Sciatic nerve (tissue), 2 donors: Measurements from ENCODE around the gene B3GNT5. TPM values are rescaled to one million over a fixed set of nuclear protein-coding genes. Genes with fewer than 3 reads are reported as not detected.
A peak's percentile ranks its signal among the peaks of the same experiment; 100 is the strongest.

ENCODE experiments used
- ATAC-seq: fragments of 200-7000 bp; cut with Tn5 transposase; one replicate; pipeline ENCODE4 v1.9.1; 2020; ENCODE audit warnings: mild to moderate bottlenecking, moderate library complexity
- DNase-seq: peaks from one replicate; pipeline ENCODE4 v3.0.0-alpha.2; 2020; ENCODE audit warnings: low spot score
- intact Hi-C: fragments of 100-400 bp; cut with DNase I; formaldehyde crosslinking; loops from one replicate; pipeline ENCODE4 v1.14.2; 2022
- total RNA-seq: library from RNA; stranded (reverse); fragmentation: NEBNext Ultra II Directional; extraction: Animal tissue kit (Norgen Biotek cat#: 25700); gene quantifications from one replicate; pipeline ENCODE4 v1.2.1, GENCODE V29; 2021
- donor health status: DM: no; HTN: no; CAD: no.
- donor health status: DM: no; HTN: no; CAD: no.

B3GNT5 gene
- total RNA-seq = 30.3 TPM

- ATAC-seq (peak; percentile 47), DNase-seq (no peak)
- intact Hi-C loops = no loop called here
These were observed at the start of gene B3GNT5 for GRCh38 chr3:183252973-183253527. Gene B3GNT5, plus strand, starts transcription at chr3:183253253. Its CDS starts 16,546 bp downstream, at chr3:183269799.

- no peak for ATAC-seq
- intact Hi-C loops = no loop called here
- no peak for DNase-seq
These were observed 49.4 kb upstream of the B3GNT5 start for GRCh38 chr3:183203670-183204069.

GRCh38 chr3:183208260-183208659 is 44.8 kb upstream of the B3GNT5 start:
- no peak for ATAC-seq
- intact Hi-C loops = no loop called here
- DNase-seq = no peak

- DNase-seq (no peak), ATAC-seq (no peak)
- intact Hi-C loops = no loop called here
These were observed 44.3 kb upstream of the B3GNT5 start for GRCh38 chr3:183208800-183209199.

- peak; percentile 47 for ATAC-seq
- intact Hi-C loops = no loop called here
- DNase-seq = no peak
These were observed 42.7 kb upstream of the B3GNT5 start for GRCh38 chr3:183210341-183210740.

- DNase-seq (no peak), ATAC-seq (peak; percentile 79)
- intact Hi-C loops = no loop called here
These were observed 42.2 kb upstream of the B3GNT5 start for GRCh38 chr3:183210862-183211341.

GRCh38 chr3:183211352-183211751 is 41.7 kb upstream of the B3GNT5 start:
- intact Hi-C loops = no loop called here
- DNase-seq (no peak), ATAC-seq (peak; percentile 75)

GRCh38 chr3:183212096-183212495 is 41.0 kb upstream of the B3GNT5 start:
- intact Hi-C loops = no loop called here
- DNase-seq = no peak
- no peak for ATAC-seq

GRCh38 chr3:183212565-183212964 is 40.5 kb upstream of the B3GNT5 start:
- DNase-seq (no peak), ATAC-seq (peak; percentile 83)
- intact Hi-C loops = no loop called here

GRCh38 chr3:183213415-183214276 is 39.4 kb upstream of the B3GNT5 start:
- ATAC-seq (no peak), DNase-seq (no peak)
- intact Hi-C loops = no loop called here

GRCh38 chr3:183214277-183214612 is 38.8 kb upstream of the B3GNT5 start:
- intact Hi-C loops = no loop called here
- no peak for ATAC-seq
- DNase-seq = no peak

GRCh38 chr3:183215591-183216202 is 37.4 kb upstream of the B3GNT5 start:
- ATAC-seq (no peak), DNase-seq (no peak)
- intact Hi-C loops = no loop called here

- intact Hi-C loops = no loop called here
- ATAC-seq (no peak), DNase-seq (no peak)
These were observed 35.3 kb upstream of the B3GNT5 start for GRCh38 chr3:183217548-183218332.

- DNase-seq (no peak), ATAC-seq (no peak)
- intact Hi-C loops = no loop called here
These were observed 34.2 kb upstream of the B3GNT5 start for GRCh38 chr3:183218826-183219225.

GRCh38 chr3:183220828-183221227 is 32.2 kb upstream of the B3GNT5 start:
- intact Hi-C loops = no loop called here
- DNase-seq = no peak
- no peak for ATAC-seq

GRCh38 chr3:183222631-183223235 is 30.3 kb upstream of the B3GNT5 start:
- ATAC-seq = no peak
- DNase-seq = no peak
- intact Hi-C loops = no loop called here

- intact Hi-C loops = no loop called here
- no peak for DNase-seq
- ATAC-seq = no peak
These were observed 28.7 kb upstream of the B3GNT5 start for GRCh38 chr3:183224180-183224970.

GRCh38 chr3:183226333-183226890 is 26.6 kb upstream of the B3GNT5 start:
- DNase-seq = no peak
- no peak for ATAC-seq
- intact Hi-C loops = no loop called here
